ENCODE measurements around the gene UTS2B.

The UTS2B gene

GRCh38 chr3:191236646-191237045 is 93.7 kb downstream of the UTS2B start:
- no peak for TF ChIP-seq ZBTB48 (tag by site-specific recombination; IDR thresholded peaks at IDR 0.05)
- TF ChIP-seq ZNF704 (tag by site-specific recombination; IDR thresholded peaks at IDR 0.05) = no peak
- no peak for TF ChIP-seq ZNF239 (tag by site-specific recombination; IDR thresholded peaks at IDR 0.05)
- no peak for TF ChIP-seq ZNF140 (tag by site-specific recombination; IDR thresholded peaks at IDR 0.05)
- Histone ChIP-seq H3K27ac (ENCODE audit: extremely low read depth, low read depth, low read length) (no peak overlapping the region), H3K4me1 (ENCODE audit: control insufficient read depth, insufficient read depth, low read length) (no peaks in the 10 kb centered on the region), H3K36me3 (ENCODE audit: control insufficient read depth in 2 of 2, insufficient read depth in 1 of 2, low read length in 2 of 2) (no peaks in the 10 kb centered on the region), H3K4me3 (ENCODE audit: low read depth, low read length) (no peak overlapping the region), H3K9me3 (ENCODE audit: control insufficient read depth, insufficient read depth, low read depth, low read length) (no peaks in the 10 kb centered on the region)
- POLR2A ChIA-PET = no interaction called here
- CTCF ChIA-PET = no interaction called here

GRCh38 chr3:191235331-191236314 is 94.7 kb downstream of the UTS2B start:
- TF ChIP-seq ZNF791 (tag by site-specific recombination; IDR thresholded peaks at IDR 0.05) (no peak), ZFHX2 (tag by site-specific recombination; conservative IDR thresholded peaks at IDR 0.05) (peak; percentile 36; the same call in 1 of the 2 replicates)
- no peaks in the 10 kb centered on the region for H3K36me3 ChIP-seq (ENCODE audit: control insufficient read depth in 2 of 2, insufficient read depth in 1 of 2, low read length in 2 of 2)
- ChIA-PET POLR2A (no interaction called here), CTCF (interaction anchor here (0.6 kb wide), 1 partner anchor 9 kb away, joined by 3 read pairs; no protein-coding TSS in a partner anchor)
- H3K4me1 ChIP-seq (ENCODE audit: control insufficient read depth, insufficient read depth, low read length) = no peaks in the 10 kb centered on the region
- H3K4me3 ChIP-seq (ENCODE audit: low read depth, low read length) = no peak overlapping the region
- H3K9me3 ChIP-seq (ENCODE audit: control insufficient read depth, insufficient read depth, low read depth, low read length) = no peaks in the 10 kb centered on the region
- no peak overlapping the region for H3K27ac ChIP-seq (ENCODE audit: extremely low read depth, low read depth, low read length)

- Histone ChIP-seq H3K9me3 (ENCODE audit: control insufficient read depth, insufficient read depth, low read depth, low read length) (no peaks in the 10 kb centered on the region), H3K4me3 (ENCODE audit: low read depth, low read length) (no peak overlapping the region), H3K4me1 (ENCODE audit: control insufficient read depth, insufficient read depth, low read length) (no peaks in the 10 kb centered on the region), H3K27ac (ENCODE audit: extremely low read depth, low read depth, low read length) (no peak overlapping the region), H3K36me3 (ENCODE audit: control insufficient read depth in 2 of 2, insufficient read depth in 1 of 2, low read length in 2 of 2) (no peaks in the 10 kb centered on the region)
- ChIA-PET CTCF (interaction anchor here (1.2 kb wide), 1 partner anchor 10 kb away, joined by 3 read pairs; no protein-coding TSS in a partner anchor), POLR2A (no interaction called here)
- TF ChIP-seq ZNF350 (tag by site-specific recombination; IDR thresholded peaks at IDR 0.05) = no peak
- no peak for TF ChIP-seq ZNF843 (tag by site-specific recombination; IDR thresholded peaks at IDR 0.05)
- no peak for TF ChIP-seq ZNF792 (tag by site-specific recombination; IDR thresholded peaks at IDR 0.05)
- no peak for TF ChIP-seq ZBTB48 (tag by site-specific recombination; IDR thresholded peaks at IDR 0.05)
- no peak for TF ChIP-seq ZNF391 (tag by site-specific recombination; IDR thresholded peaks at IDR 0.05; ENCODE audit: borderline replicate concordance, low read depth)
- TF ChIP-seq ZNF549 (tag by site-specific recombination; IDR thresholded peaks at IDR 0.05) = no peak
- TF ChIP-seq ZNF433 (tag by site-specific recombination; IDR thresholded peaks at IDR 0.05; ENCODE audit: low read depth) = no peak
- no peak for TF ChIP-seq ZBTB49 (tag by site-specific recombination; IDR thresholded peaks at IDR 0.05; ENCODE audit: low read depth)
- TF ChIP-seq MZF1 (tag by site-specific recombination; IDR thresholded peaks at IDR 0.05; ENCODE audit: borderline replicate concordance) = no peak
- no peak for TF ChIP-seq ZNF292 (tag by site-specific recombination; IDR thresholded peaks at IDR 0.05; ENCODE audit: borderline replicate concordance, low read depth)
Measured at GRCh38 chr3:191234216-191234615, 96.1 kb downstream of the UTS2B start.

Data from HEK293 (cell line).